Activated CD4-positive, alpha-beta T cell treated with anti-CD3 and anti-CD28 coated beads, Interleukin-2, amount 10 ng/mL, durations not matched to agents 24 days and 14 days (primary cell): Measurements from ENCODE around the gene C3orf22. TPM values are rescaled to one million over a fixed set of nuclear protein-coding genes. Genes with fewer than 3 reads are reported as not detected.

Source experiments
- DNase-seq: peaks from one replicate; pipeline ENCODE4 v3.0.0; 2022
- H3K27ac Mint-ChIP-seq: one replicate; pipeline ENCODE4 v1.8.0; 2022; ENCODE audit warnings: mild to moderate bottlenecking, mixed read lengths
- H3K27me3 Mint-ChIP-seq: one replicate; pipeline ENCODE4 v1.8.0; 2022; ENCODE audit warnings: mixed read lengths
- H3K36me3 Mint-ChIP-seq: one replicate; pipeline ENCODE4 v1.8.0; 2022; ENCODE audit warnings: low read depth, mild to moderate bottlenecking, mixed read lengths
- H3K4me1 Mint-ChIP-seq: one replicate; pipeline ENCODE4 v1.8.0; 2021; ENCODE audit warnings: mixed read lengths
- H3K4me3 Mint-ChIP-seq: one replicate; pipeline ENCODE4 v1.8.0; 2022; ENCODE audit warnings: mild to moderate bottlenecking, moderate library complexity, mixed read lengths
- H3K9me3 Mint-ChIP-seq: one replicate; pipeline ENCODE4 v1.8.0; 2021; ENCODE audit warnings: mixed read lengths
- intact Hi-C: fragments of 100-400 bp; cut with micrococcal nuclease; formaldehyde crosslinking; loops from one replicate; pipeline ENCODE4 v1.15.1; 2023
- total RNA-seq: library from RNA; stranded (reverse); gene quantifications from 2 replicates; pipeline ENCODE4 v1.2.3, GENCODE V29; 2022

C3orf22 gene
- total RNA-seq, 1 donor from 2014 or later, result not detected

DNA sequence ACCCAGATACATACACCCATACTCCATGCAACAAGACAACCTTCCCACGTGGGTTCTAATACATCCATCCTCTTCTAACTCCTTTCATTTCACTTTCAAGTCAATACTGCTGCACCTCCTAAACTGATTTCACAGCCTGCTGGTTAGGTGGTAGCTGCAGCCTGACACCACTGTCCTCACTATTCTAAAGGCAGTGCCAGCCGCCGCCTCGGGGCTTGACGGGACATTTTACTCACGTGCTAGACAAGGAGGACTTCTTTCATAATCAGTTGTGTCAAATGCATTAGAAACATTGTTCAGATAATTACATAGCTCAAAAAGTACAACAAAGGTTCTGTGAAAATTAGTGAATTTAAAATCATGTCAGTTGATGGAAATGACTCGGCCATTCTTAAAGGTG, 47.4 kb downstream of the C3orf22 start:
- intact Hi-C loops, result no loop called here
- DNase-seq, result no peak
- no peak overlapping the region for H3K27ac Mint-ChIP-seq
- no peaks in the 10 kb centered on the region for H3K4me1 Mint-ChIP-seq
- H3K36me3 Mint-ChIP-seq, result no peaks in the 10 kb centered on the region
- H3K9me3 Mint-ChIP-seq, result no peaks in the 10 kb centered on the region
- no peak overlapping the region for H3K4me3 Mint-ChIP-seq
- H3K27me3 Mint-ChIP-seq, result no peaks in the 10 kb centered on the region

GRCh38 chr3:126510308-126510910, 48.3 kb downstream of the C3orf22 start:
- Mint-ChIP-seq H3K36me3 (no peaks in the 10 kb centered on the region), H3K27me3 (no peaks in the 10 kb centered on the region), H3K27ac (no peak overlapping the region), H3K4me3 (no peak overlapping the region), H3K4me1 (no peaks in the 10 kb centered on the region), H3K9me3 (no peaks in the 10 kb centered on the region)
- no peak for DNase-seq
- intact Hi-C loops, result no loop called here

DNA sequence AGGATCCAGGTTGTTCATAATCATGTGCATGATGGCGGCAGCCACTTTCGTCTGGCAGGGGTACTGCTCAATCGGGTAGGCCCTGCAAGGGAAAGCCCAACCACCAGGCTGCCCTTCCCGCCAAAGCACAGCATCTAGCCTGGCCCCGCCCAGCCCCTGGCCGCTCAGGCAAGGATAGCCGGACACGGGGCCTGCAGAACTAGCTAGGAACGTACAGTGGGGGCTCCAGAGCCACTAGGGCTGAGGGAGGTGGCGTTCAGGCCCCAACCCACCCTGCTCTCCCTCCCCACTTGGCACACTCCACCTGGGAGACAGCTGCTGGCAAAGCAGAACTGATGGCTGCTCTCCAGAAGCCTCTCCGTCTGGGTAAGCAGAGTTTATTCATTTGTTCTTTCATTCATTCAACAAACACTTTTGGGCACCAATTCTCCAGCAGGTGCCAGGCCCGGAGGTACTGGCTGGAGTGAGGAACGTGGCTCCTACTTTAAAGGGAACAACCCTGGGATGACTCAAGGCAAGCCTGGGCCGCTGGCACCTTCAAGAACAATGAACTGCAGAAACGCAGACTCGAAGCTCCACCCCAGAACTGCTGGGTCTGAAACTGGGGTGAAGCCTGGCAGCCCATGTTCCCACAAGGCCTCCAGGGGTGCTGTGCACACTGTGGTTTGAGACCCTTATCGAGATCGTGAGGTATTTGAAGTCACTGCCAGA, 49.0 kb downstream of the C3orf22 start:
- intact Hi-C loops, result no loop called here
- Mint-ChIP-seq H3K36me3 (no peaks in the 10 kb centered on the region), H3K27me3 (no peaks in the 10 kb centered on the region), H3K4me1 (no peaks in the 10 kb centered on the region), H3K9me3 (no peaks in the 10 kb centered on the region), H3K4me3 (no peak overlapping the region), H3K27ac (no peak overlapping the region)
- DNase-seq, result no peak

DNA sequence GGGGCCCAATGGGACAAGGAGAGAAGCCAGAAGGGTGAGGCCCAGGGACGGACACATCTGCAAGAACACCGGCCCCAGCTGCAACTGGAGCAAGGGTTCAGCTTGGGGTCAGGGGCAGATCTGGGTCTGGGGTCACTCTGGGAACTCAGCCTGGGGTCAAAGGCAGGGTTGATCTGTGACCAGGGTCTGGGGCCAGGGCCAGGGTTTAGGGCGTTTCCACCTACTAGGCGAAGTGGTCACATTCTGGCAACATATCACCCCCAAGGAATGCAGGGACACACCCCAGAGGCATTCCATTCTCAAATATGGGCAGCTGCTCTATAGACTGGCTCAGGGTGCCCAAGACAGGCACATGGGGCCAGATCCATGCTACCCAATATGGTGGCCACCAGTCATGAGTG, 50.2 kb downstream of the C3orf22 start:
- no peak for DNase-seq
- Mint-ChIP-seq H3K27me3 (no peaks in the 10 kb centered on the region), H3K36me3 (no peaks in the 10 kb centered on the region), H3K4me3 (no peak overlapping the region), H3K4me1 (no peaks in the 10 kb centered on the region), H3K9me3 (no peaks in the 10 kb centered on the region), H3K27ac (no peak overlapping the region)
- intact Hi-C loops, result no loop called here

DNA sequence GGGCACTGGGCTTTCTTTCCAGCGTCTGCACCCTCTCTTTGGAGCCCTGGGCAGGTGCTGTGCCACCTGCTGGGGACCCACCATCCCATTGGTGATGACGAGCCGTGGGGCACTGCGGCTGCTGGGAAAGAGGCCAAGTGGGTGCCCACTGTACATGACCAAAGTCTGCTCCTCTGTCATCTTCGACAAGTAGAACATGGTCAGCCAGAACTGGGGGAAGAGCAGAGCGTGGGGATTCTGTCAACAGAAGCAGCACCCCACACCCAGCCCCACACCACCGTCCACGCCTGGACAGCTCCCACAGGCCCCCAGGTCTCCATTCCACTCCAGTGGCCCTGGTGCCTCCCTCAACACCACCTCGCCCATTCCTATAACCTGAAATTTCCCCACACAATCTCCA, 50.8 kb downstream of the C3orf22 start:
- Mint-ChIP-seq H3K27me3 (no peaks in the 10 kb centered on the region), H3K36me3 (no peaks in the 10 kb centered on the region), H3K27ac (no peak overlapping the region), H3K4me1 (no peaks in the 10 kb centered on the region), H3K4me3 (no peak overlapping the region), H3K9me3 (no peaks in the 10 kb centered on the region)
- DNase-seq, result no peak
- intact Hi-C loops, result no loop called here

GRCh38 chr3:126503701-126504100, 55.0 kb downstream of the C3orf22 start:
- no peaks in the 10 kb centered on the region for H3K9me3 Mint-ChIP-seq
- H3K4me3 Mint-ChIP-seq, result no peak overlapping the region
- no peak overlapping the region for H3K27ac Mint-ChIP-seq
- intact Hi-C loops, result no loop called here
- no peak for DNase-seq
- H3K4me1 Mint-ChIP-seq, result no peaks in the 10 kb centered on the region
- no peaks in the 10 kb centered on the region for H3K36me3 Mint-ChIP-seq
- H3K27me3 Mint-ChIP-seq, result no peaks in the 10 kb centered on the region

DNA sequence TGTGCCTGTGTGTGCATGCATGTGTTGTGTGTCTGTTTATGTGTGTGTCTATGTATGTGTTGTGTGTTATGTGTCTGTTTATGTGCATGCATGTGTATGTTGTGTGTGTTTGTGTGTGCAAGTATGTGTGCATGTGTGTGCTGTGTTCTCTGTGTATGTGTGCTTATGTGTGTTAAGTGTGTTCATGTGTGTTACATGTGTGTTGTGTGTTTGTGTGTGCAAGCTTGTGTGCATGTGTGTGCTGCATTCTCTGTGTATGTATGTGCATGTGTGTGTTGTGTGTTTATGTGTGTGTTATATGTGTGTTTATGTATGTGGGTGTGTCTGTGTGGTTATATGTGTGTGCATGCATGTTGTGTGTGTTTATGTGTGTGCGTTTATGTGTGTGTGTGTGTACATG, 56.1 kb downstream of the C3orf22 start:
- Mint-ChIP-seq H3K27ac (no peak overlapping the region), H3K9me3 (no peaks in the 10 kb centered on the region), H3K4me1 (no peaks in the 10 kb centered on the region), H3K27me3 (no peaks in the 10 kb centered on the region), H3K36me3 (no peaks in the 10 kb centered on the region), H3K4me3 (no peak overlapping the region)
- no peak for DNase-seq
- intact Hi-C loops, result no loop called here

DNA sequence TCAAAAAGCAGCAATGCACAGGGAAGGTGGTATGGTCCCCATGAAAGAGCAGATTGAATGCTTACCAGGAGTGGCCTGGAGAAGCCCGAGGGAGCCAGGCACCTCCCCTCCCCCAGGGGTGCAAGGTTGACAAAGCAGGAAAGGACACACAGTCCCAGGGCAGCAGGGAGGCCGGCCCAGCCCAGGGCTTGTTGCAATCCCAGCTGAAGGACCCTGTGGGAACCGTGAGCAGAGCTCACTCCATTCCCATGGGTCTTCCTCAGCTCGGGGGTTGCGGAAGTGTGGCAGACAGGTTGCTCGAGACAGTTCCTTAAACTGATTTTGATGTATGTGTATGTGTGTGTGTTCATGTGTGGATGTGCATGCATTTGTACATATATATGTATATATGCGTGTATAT, 57.0 kb downstream of the C3orf22 start:
- no peaks in the 10 kb centered on the region for H3K9me3 Mint-ChIP-seq
- H3K27me3 Mint-ChIP-seq, result no peaks in the 10 kb centered on the region
- no peak overlapping the region for H3K27ac Mint-ChIP-seq
- intact Hi-C loops, result no loop called here
- peaks cover 4% of the 10 kb centered on the region for H3K4me1 Mint-ChIP-seq
- H3K4me3 Mint-ChIP-seq, result no peak overlapping the region
- no peak for DNase-seq
- no peaks in the 10 kb centered on the region for H3K36me3 Mint-ChIP-seq

DNA sequence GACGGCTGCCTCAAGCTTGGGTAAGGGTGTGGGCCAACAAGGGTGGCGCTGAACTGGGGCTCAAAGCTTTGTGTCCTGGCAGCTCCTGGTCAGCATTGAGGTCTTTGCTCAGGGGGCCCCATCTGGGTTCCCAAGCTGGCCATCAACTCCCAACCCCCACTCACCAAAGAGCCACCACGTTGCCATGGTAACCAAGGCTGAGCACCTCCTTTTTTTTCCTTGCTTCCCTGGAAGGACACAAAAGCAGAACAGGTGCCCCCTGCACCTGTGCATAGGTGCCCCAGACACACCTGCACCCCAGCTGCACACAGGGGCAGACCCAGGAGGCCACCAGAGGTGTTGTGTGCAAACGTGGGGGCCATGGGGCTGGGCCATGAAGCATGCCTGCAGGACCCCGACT, 57.7 kb downstream of the C3orf22 start:
- intact Hi-C loops, result no loop called here
- no peak overlapping the region for H3K4me3 Mint-ChIP-seq
- H3K27ac Mint-ChIP-seq, result no peak overlapping the region
- DNase-seq, result no peak
- H3K9me3 Mint-ChIP-seq, result no peaks in the 10 kb centered on the region
- peaks cover 4% of the 10 kb centered on the region for H3K4me1 Mint-ChIP-seq
- H3K27me3 Mint-ChIP-seq, result no peaks in the 10 kb centered on the region
- H3K36me3 Mint-ChIP-seq, result no peaks in the 10 kb centered on the region

DNA sequence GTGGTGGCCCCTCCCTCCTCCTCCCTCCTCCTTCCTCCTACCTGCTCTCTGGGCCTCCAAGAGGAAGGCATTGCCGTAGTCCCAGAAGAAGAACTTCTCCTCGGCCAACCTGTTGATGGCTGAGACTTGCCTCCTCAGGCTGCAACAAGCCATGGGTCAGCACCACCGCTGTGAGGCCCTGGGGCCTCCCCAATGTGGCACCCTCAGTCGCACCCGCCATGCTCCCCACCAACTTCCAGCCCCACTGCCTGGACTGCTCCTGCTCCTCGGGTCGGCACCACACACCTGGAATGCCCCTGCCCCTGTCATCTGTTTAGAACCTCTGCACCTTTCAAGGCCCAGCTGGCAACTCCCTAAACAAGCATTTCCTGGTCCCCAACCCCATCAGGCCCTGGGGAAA, 58.7 kb downstream of the C3orf22 start:
- H3K9me3 Mint-ChIP-seq, result no peaks in the 10 kb centered on the region
- H3K27ac Mint-ChIP-seq, result no peak overlapping the region
- no peaks in the 10 kb centered on the region for H3K27me3 Mint-ChIP-seq
- DNase-seq, result no peak
- H3K4me1 Mint-ChIP-seq, result peaks cover 4% of the 10 kb centered on the region
- H3K4me3 Mint-ChIP-seq, result no peak overlapping the region
- intact Hi-C loops, result no loop called here
- H3K36me3 Mint-ChIP-seq, result no peaks in the 10 kb centered on the region

Other genes starting within 250 kb of the C3orf22 start
- gene KLF15, start 201.5 kb downstream of the C3orf22 start, total RNA-seq, result 0.19 and 0.28 TPM in 2 replicates
- not detected in 2 replicates for gene CFAP100, start 164.0 kb downstream of the C3orf22 start, total RNA-seq
- 29.2 and 29.4 TPM in 2 replicates for gene ZXDC, start 83.0 kb downstream of the C3orf22 start, total RNA-seq
- gene UROC1, start 41.2 kb downstream of the C3orf22 start, total RNA-seq, result not detected in 2 replicates
- not detected in 2 replicates for gene CHST13, start 34.8 kb downstream of the C3orf22 start, total RNA-seq
- 1.3 and 1.5 TPM in 2 replicates for gene TXNRD3, start 96.2 kb upstream of the C3orf22 start, total RNA-seq
- gene CHCHD6, start 145.3 kb upstream of the C3orf22 start, total RNA-seq, result 17.1 and 18.5 TPM in 2 replicates